GM13976 (cell line): ENCODE measurements around the gene IL1RAPL2.

Experiments used
- DNase-seq: peaks from one replicate; pipeline ENCODE4 v3.0.0; 2012; ENCODE audit warnings: low spot score
- in situ Hi-C: fragments of 300-500 bp; cut with MboI; formaldehyde crosslinking; loops from one replicate; pipeline ENCODE4 v1.12.0; 2022; ENCODE audit warnings: low sequenced_read_pairs, mixed read lengths, inconsistent platforms; ENCODE audit not compliant: unreplicated experiment
- TF ChIP-seq, protein P1 (sequence below): IDR thresholded peaks from 2 replicates; pipeline ENCODE4 v1.5.1; 2012; ENCODE audit warnings: borderline replicate concordance, mild to moderate bottlenecking; ENCODE audit not compliant: insufficient read depth; ENCODE audit errors: extremely low read depth, missing control alignments, control extremely low read depth

The IL1RAPL2 gene

DNA sequence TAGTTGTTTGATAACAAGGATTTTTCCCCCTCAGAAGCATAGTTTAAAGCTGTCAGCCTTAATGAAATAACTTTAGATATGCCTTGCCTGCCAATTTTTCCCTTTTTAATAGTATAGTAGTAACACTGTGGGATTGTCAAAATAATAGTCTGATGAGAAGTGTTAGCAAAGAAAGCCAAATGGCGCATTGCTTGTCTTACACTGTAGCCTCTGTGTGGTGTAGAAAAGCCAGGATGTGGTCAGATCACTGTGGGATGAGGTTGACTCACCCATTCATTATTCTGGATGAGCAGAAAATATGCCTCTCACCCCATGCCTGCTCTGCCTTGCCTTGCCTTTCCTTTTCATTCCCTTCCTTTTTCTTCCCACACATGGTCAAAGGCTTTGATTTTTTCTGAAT is 998.5 kb downstream of the IL1RAPL2 start:
- TF ChIP-seq, protein P1, sequence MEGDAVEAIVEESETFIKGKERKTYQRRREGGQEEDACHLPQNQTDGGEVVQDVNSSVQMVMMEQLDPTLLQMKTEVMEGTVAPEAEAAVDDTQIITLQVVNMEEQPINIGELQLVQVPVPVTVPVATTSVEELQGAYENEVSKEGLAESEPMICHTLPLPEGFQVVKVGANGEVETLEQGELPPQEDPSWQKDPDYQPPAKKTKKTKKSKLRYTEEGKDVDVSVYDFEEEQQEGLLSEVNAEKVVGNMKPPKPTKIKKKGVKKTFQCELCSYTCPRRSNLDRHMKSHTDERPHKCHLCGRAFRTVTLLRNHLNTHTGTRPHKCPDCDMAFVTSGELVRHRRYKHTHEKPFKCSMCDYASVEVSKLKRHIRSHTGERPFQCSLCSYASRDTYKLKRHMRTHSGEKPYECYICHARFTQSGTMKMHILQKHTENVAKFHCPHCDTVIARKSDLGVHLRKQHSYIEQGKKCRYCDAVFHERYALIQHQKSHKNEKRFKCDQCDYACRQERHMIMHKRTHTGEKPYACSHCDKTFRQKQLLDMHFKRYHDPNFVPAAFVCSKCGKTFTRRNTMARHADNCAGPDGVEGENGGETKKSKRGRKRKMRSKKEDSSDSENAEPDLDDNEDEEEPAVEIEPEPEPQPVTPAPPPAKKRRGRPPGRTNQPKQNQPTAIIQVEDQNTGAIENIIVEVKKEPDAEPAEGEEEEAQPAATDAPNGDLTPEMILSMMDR = no peak
- DNase-seq = no peak
- in situ Hi-C loops = no loop called here

DNA sequence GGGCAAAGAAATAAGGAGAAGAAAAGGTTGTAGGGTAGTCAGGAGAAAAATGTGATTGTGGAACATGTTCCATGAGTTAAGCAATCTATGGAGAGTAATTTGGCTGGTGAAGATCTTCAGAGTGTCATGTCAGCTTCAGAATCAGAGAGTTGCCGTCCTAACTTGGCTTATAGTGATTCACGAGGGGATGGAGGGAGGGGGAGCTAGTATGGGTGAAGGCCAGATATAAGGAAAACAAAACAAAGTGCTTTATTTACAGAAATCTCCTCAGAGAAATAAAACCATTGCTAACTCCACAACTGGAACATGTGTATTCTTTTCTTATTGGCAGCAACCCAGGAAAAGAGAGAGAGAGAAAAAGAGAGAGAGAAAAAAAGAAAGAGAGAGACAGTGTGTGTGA is 999.9 kb downstream of the IL1RAPL2 start:
- in situ Hi-C loops = no loop called here
- TF ChIP-seq, protein P1 = no peak
- no peak for DNase-seq

- in situ Hi-C loops = no loop called here
- TF ChIP-seq, protein P1 = no peak
- no peak for DNase-seq
Measured at GRCh38 chrX:105567082-105567481, 1001.1 kb downstream of the IL1RAPL2 start.

GRCh38 chrX:105608745-105609144 is 1042.7 kb downstream of the IL1RAPL2 start:
- TF ChIP-seq, protein P1 = no peak
- no peak for DNase-seq
- in situ Hi-C loops = no loop called here

GRCh38 chrX:105609530-105609929 is 1043.5 kb downstream of the IL1RAPL2 start:
- TF ChIP-seq, protein P1 = no peak
- no peak for DNase-seq
- in situ Hi-C loops = no loop called here

GRCh38 chrX:105610411-105610810 is 1044.4 kb downstream of the IL1RAPL2 start:
- no peak for DNase-seq
- in situ Hi-C loops = no loop called here
- TF ChIP-seq, protein P1 = no peak
